Measurements from ENCODE around the gene ENDOD1. TPM values are rescaled to one million over a fixed set of nuclear protein-coding genes. Genes with fewer than 3 reads are reported as not detected.
"Not testable (repeated sequence)": the region's sequence is repeated elsewhere in the genome, so short reads cannot be mapped to it uniquely, and the experiment has no call there.

The ENDOD1 gene
- total RNA-seq (2014; rRNA removed; shearing (Covaris generic)): 36.6 and 40.4 TPM in 2 replicates

GRCh38 chr11:95089620-95090542 is at the start of gene ENDOD1:
Gene ENDOD1 (plus strand): TSS chr11:95089846. CDS start chr11:95089928, 82 bp downstream.
- DNase-seq (ENCODE audit: low read depth): peak; percentile 85

GRCh38 chr11:95042239-95042638 is 47.4 kb upstream of the ENDOD1 start:
- DNase-seq (ENCODE audit: low read depth): no peak

GRCh38 chr11:95042906-95043305 is 46.7 kb upstream of the ENDOD1 start:
- no peak for DNase-seq (ENCODE audit: low read depth)

- DNase-seq (ENCODE audit: low read depth): no peak
Observed at GRCh38 chr11:95044010-95044409, 45.6 kb upstream of the ENDOD1 start.

DNA sequence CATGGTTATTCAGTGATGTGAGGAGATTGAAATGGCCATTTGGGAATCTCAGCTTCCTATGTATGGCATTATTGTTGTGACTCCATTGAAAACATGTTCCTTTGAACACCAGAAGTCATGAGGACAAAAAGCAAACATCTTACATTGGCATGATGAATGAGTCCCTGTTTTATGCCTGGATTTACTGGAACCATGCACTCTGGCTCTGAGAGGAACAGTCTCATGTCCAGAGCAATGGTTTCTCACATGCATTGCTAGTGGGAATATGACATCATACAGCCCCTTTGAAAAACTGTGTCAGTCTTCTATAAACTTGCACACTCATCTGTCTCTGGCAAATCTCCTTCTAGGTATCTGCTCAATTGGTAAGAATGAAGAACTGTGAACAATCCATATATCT is 43.8 kb upstream of the ENDOD1 start:
- DNase-seq (ENCODE audit: low read depth): no peak

GRCh38 chr11:95049122-95049521 is 40.5 kb upstream of the ENDOD1 start, which contains the start of gene KDM4F:
Gene KDM4F (plus strand): TSS chr11:95049422.
- DNase-seq (ENCODE audit: low read depth): not testable (repeated sequence)

GRCh38 chr11:95050595-95051202 is 38.9 kb upstream of the ENDOD1 start:
- DNase-seq (ENCODE audit: low read depth): no peak

DNA sequence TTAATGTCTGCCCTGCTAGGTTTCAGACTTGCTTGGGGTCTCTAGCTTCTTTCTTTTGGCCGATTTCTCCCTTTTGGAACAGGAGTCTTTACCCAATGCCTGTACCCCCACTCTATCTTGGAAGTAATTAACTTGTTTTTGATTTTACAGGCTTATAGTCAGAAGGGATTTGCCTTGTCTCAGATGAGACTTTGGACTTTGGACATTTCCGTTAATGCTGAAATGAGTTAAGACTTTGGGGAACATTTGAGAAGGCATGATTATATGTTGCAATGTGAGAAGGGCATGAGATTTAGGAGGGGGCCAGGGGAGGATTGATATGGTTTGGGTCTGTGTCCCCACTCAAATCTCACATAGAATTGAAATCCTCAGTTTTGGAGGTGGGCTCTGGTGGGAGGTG is 35.3 kb upstream of the ENDOD1 start:
- DNase-seq (ENCODE audit: low read depth): no peak

DNA sequence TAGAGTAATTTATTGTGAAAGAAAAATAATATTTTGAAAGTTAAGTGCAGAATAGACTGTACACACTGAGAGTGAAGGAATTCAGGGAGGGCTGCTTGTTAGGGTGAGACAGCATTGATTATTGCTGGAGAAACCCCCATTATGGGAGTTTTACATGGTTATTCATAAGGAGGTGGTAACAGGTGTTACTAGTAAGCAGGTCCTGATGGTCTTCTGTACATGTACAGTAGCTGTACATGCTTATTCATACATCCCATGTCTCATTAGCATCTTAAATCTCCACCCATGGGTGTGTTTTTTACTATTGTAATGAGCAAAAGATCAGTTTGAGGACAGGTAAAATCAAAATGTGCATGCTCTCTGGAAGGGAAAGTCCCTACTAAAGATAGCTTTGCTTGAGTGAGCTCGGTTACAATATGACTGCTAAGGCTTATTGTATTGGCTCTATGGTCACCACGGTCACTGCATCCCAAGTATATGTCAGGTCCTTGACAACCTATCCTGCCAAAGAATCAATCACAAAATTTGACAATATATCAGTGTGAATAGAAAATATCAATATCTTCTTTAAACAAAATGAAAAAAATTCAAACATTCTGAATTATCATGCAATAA is 34.3 kb upstream of the ENDOD1 start:
- DNase-seq (ENCODE audit: low read depth): no peak

GRCh38 chr11:95057959-95058358 is 31.7 kb upstream of the ENDOD1 start:
- DNase-seq (ENCODE audit: low read depth): no peak

DNA sequence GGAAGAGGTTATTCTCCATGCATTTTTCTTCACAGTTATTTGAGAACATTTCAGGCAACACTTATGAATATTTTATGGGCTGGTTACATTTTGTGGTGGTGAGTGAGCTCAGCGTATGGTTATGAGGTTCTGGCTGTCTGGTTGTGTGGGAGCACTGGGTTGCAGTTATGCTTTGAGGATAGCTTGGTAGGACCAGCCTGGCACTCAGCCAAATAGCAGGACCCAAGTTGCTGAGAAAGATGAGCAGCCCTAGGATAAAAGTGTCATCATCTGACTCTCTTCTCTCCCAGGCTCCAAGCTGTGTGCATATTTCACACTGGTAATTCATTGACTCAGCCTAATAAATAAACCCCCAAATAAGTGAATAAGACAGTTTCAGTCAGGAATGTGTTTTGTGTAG is 31.0 kb upstream of the ENDOD1 start:
- no peak for DNase-seq (ENCODE audit: low read depth)

- DNase-seq (ENCODE audit: low read depth): no peak
Observed at GRCh38 chr11:95059046-95059445, 30.6 kb upstream of the ENDOD1 start.

DNA sequence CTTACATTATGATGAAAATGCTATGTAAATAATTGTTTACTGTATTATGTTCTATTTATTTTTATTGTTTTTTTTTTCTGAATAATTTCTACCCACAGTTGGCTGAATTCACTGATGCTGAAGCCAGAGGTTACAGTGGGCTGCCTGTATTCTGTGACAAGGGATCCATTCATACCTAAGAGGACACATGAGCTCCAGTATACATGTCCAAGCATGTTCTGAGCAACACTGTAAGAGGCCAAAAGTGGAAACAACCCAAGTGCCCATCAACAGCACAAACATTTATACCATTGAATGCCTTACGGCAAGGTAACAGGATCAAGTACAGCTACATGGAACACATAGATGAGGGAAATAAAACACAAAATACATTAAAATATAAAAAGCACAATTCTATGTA is 24.3 kb upstream of the ENDOD1 start:
- DNase-seq (ENCODE audit: low read depth): no peak

GRCh38 chr11:95066716-95067038 is 23.0 kb upstream of the ENDOD1 start, which contains the start of gene SRSF8:
Gene SRSF8 (plus strand): TSS chr11:95066919. CDS start chr11:95067227, 308 bp downstream.
- no peak for DNase-seq (ENCODE audit: low read depth)

DNA sequence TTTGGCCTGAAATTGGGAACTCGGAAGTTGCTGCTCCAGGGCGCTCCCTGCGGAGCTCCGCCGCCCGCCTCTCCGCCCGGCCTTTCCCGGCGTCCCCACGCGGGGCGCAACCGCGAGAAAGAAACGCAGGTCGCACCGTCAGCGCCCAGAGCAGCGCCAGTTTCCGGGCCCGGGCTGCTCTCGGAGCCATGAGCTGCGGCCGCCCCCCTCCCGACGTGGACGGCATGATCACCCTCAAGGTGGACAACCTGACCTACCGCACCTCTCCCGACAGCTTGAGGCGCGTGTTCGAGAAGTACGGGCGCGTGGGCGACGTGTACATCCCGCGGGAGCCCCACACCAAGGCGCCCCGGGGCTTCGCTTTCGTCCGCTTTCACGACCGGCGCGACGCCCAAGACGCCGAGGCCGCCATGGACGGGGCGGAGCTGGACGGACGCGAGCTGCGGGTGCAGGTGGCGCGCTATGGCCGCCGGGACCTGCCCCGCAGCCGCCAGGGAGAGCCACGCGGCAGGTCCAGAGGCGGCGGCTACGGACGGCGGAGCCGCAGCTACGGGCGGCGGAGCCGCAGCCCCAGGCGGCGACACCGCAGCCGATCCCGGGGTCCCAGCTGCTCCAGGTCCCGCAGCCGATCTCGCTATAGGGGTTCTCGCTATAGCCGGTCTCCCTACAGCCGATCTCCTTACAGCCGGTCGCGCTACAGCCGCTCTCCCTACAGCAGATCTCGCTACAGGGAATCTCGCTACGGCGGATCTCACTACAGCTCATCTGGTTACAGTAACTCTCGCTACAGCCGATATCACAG is 22.4 kb upstream of the ENDOD1 start:
- peak; percentile 77 for DNase-seq (ENCODE audit: low read depth)

DNA sequence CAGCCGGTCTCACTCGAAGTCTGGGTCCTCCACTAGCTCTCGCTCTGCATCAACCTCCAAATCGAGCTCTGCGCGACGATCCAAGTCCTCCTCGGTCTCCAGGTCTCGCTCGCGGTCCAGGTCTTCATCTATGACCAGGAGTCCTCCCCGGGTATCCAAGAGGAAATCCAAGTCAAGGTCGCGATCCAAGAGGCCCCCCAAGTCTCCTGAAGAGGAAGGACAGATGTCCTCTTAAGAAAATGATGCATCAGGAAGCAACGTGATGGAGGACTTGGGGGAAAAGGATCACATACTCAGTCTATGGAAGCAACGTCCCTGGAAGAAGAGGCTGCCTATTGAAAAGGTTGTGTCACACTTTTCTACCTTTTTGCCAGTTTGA is 21.8 kb upstream of the ENDOD1 start:
- DNase-seq (ENCODE audit: low read depth): no peak

- DNase-seq (ENCODE audit: low read depth): peak; percentile 94
Observed at GRCh38 chr11:95068549-95068948, 21.1 kb upstream of the ENDOD1 start.

- DNase-seq (ENCODE audit: low read depth): no peak
Observed at GRCh38 chr11:95070471-95070870, 19.2 kb upstream of the ENDOD1 start.

- no peak for DNase-seq (ENCODE audit: low read depth)
Observed at GRCh38 chr11:95072948-95073347, 16.7 kb upstream of the ENDOD1 start.

DNA sequence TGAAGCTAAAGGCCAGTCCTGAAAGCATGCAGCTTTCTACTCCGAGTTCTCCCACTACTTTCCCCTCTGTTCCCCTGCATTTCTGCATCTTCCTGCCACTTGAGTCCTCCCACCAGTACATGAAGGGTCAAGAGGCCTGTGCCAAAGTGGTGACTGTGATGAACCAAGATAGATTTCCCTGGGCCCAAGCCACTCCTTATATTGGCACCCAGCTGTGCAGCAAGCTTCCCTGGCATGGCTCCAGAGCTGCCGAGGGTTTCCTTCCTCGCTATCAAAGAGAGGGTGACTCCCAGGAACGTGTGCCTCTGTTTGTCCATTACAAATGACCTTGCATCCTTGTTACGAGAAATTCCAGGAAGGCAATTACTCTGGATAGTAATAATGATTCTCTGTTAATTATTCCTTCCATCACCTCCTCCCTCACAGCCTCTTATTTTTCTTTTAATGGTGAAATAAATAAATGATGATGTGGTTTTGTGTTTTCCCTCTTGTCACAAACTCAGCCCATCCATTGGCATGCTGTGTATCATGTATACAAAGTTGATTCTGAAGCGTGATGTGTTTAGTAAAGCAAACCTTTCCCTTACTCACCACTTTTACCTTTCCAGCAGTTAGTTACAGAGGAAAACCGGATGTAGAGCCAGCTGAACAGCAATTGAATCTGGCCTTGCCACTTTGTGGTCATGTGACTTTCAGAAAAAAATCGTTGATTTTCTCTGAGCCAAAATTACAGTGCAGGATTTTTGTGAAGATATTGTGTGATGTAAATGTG is 14.7 kb upstream of the ENDOD1 start:
- DNase-seq (ENCODE audit: low read depth): peak; percentile 37

GRCh38 chr11:95076416-95076815 is 13.2 kb upstream of the ENDOD1 start:
- DNase-seq (ENCODE audit: low read depth): no peak
